K562 (cell line): ENCODE data around the gene B3GAT3. TPM values are rescaled to one million over a fixed set of nuclear protein-coding genes. Genes with fewer than 3 reads are reported as not detected.

Experiments
- ATF1 ChIP-seq, 2 experiments: fragments of 450-650 bp in 1 of 2; IDR thresholded peaks; 2 replicates each; pipeline ENCODE4 v1.6.1; 2016; ENCODE audit warnings: missing compliant biosample characterization in 1 of 2, missing genetic modification characterization in 1 of 2
- ATF7 ChIP-seq: fragments of 450-650 bp; IDR thresholded peaks from 2 replicates; pipeline ENCODE4 v1.7.1; 2014; ENCODE audit warnings: mild to moderate bottlenecking, moderate library complexity
- CXXC5 ChIP-seq: fragments of 250-450 bp; sonication (Bioruptor Pico); IDR thresholded peaks from 2 replicates; pipeline ENCODE4 v1.8.0; 2022; ENCODE audit warnings: inconsistent platforms, mild to moderate bottlenecking, moderate library complexity
- ESRRB ChIP-seq: fragments of 250-450 bp; sonication (Bioruptor Pico); IDR thresholded peaks from 2 replicates; pipeline ENCODE4 v1.5.0; 2020; ENCODE audit warnings: mild to moderate bottlenecking, moderate library complexity, borderline replicate concordance
- ETV6 ChIP-seq, 3 experiments: fragments of 150-350 bp in 1 of 3; sonication (generic) in 1 of 3; formaldehyde crosslinking in 1 of 3; IDR thresholded peaks; 2 replicates each; pipeline versions ENCODE4 v1.6.1 to v1.8.0; 2014 to 2022; ENCODE audit warnings: borderline replicate concordance in 2 of 3, low read depth in 2 of 3, antibody characterized with exemption in 1 of 3, low read length in 1 of 3, mild to moderate bottlenecking in 1 of 3, missing genetic modification reagents in 1 of 3
- FOXA1 ChIP-seq: fragments of 450-650 bp; IDR thresholded peaks from 2 replicates; pipeline ENCODE4 v1.6.1; 2016; ENCODE audit warnings: mild to moderate bottlenecking, borderline replicate concordance
- GTF2A2 ChIP-seq: IDR thresholded peaks from 2 replicates; pipeline ENCODE4 v1.6.1; 2016; ENCODE audit warnings: mild to moderate bottlenecking, missing genetic modification characterization, missing compliant biosample characterization
- KAT7 ChIP-seq: sonication (generic); formaldehyde crosslinking; IDR thresholded peaks from 2 replicates; pipeline ENCODE4 v1.8.0; 2022; ENCODE audit warnings: missing genetic modification reagents, mild to moderate bottlenecking, borderline replicate concordance
- LEF1 ChIP-seq: fragments of 450-650 bp; IDR thresholded peaks from 2 replicates; pipeline ENCODE4 v1.6.1; 2016; ENCODE audit warnings: mild to moderate bottlenecking
- NFE2 ChIP-seq: IDR thresholded peaks from 2 replicates; pipeline ENCODE4 v1.6.1; 2014; ENCODE audit warnings: antibody characterized with exemption, low read depth
- POLR2H ChIP-seq: IDR thresholded peaks from 2 replicates; pipeline ENCODE4 v1.6.1; 2016; ENCODE audit warnings: missing genetic modification characterization, low read depth, mild to moderate bottlenecking, control low read depth, missing compliant biosample characterization, moderate library complexity
- ZFP30 ChIP-seq: fragments of 250-450 bp; sonication (Bioruptor Pico); IDR thresholded peaks from 2 replicates; pipeline ENCODE4 v1.8.0; 2022; ENCODE audit warnings: moderate library complexity, mild to moderate bottlenecking, inconsistent platforms, borderline replicate concordance
- ZZZ3 ChIP-seq: fragments of 450-650 bp; IDR thresholded peaks from 2 replicates; pipeline ENCODE4 v1.6.1; 2016; ENCODE audit warnings: antibody characterized with exemption, mild to moderate bottlenecking, moderate library complexity
- polyA plus RNA-seq, 8 experiments: library from polyadenylated mRNA; depleted of rRNA in 4 of 8; stranded (reverse) in 5 of 8; unstranded in 3 of 8; fragments of >200 nt; fragmentation: Nextera tagmentation in 2 of 8; fragmentation: Illumina TruSeq in 1 of 8; extraction: Ambion mirVana in 2 of 8; extraction: Trizol in 1 of 8; gene quantifications; 2 replicates each; pipeline versions ENCODE4 v1.2.1 to v1.2.3, GENCODE V29; 2011 to 2014; ENCODE audit warnings: inconsistent platforms in 1 of 8, missing spikeins in 1 of 8
- total RNA-seq, 7 experiments: library from RNA; depleted of rRNA in 6 of 7; stranded (reverse); fragments of >200 nt in 6 of 7; fragmentation: Illumina TruSeq in 2 of 7; extraction: Trizol in 2 of 7; gene quantifications; 2 replicates each; pipeline versions ENCODE4 v1.2.1 to v1.2.3, GENCODE V29; 2011 to 2021; ENCODE audit warnings: low replicate concordance in 1 of 7
- TF ChIP-seq, protein P1 (sequence below), 2 experiments: fragments of 150-350 bp in 1 of 2; IDR thresholded peaks; 2 replicates each; pipeline ENCODE4 v1.6.1; 2012 to 2016; ENCODE audit warnings: low read depth in 2 of 2, low read length in 2 of 2, mild to moderate bottlenecking in 1 of 2, moderate library complexity in 1 of 2
- TF ChIP-seq, protein P2 (sequence below): sonication (generic); formaldehyde crosslinking; IDR thresholded peaks from 2 replicates; pipeline ENCODE4 v1.8.0; 2023; ENCODE audit warnings: mild to moderate bottlenecking, missing genetic modification reagents

The B3GAT3 gene
- total and polyA plus RNA-seq, 9 of the 15 experiments (the other 6 are each of a cell fraction or from before 2014, with no cell fraction given) = 0.30 to 64.0 (median 21.4) TPM

DNA sequence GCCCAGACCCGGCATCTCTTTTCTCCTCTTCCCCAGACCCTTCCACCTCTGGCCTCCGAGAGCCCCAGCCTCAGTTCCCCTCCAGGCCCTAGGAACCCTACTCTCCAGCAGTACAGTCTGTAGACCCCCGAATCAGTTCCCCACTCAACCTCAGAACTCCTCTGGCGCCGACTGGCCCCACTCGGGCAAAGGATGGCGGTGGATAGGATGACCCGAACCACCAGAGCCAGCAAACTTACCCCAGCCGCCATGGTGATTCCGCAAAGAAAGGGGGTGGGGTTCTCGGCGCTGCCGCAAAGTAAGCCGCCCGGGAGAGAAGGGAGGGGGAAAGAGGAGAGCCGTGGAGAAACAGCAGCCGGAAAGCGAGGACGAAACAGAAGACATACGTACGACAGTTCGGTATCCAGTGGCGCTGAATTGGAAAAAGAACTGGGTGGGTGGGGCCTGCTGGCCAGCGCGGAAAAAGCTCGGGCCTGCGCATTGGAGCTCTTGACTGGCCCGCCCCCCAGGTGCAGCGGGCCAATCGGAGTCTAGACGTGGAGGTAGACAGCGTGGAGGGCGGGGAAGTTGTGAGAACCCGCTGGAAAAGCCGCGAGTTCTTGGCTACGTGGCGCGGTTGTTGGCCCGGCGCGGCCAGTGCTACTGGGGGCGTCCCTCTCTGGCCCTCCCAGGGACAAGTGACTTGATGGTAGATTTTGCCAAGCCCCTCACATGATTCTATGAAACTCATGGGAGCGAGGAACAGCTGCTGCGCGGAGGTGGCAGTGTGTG, 48.0 kb downstream of the B3GAT3 start, which contains the start of gene EEF1G (continued):
- TF ChIP-seq KAT7 (CRISPR knock-in tag) (peak; percentile 53; the same call in 1 of the 2 replicates), GTF2A2 (tag) (peak; percentile 54; the same call in 1 of the 2 replicates), ZFP30 (CRISPR knock-in tag) (no peak), ATF1 (CRISPR knock-in tag; IDR thresholded peaks at IDR 0.05) (no peak), ATF1 (tag; IDR thresholded peaks at IDR 0.05) (peak; percentile 80), POLR2H (tag) (peak; percentile 88), CXXC5 (peak; percentile 10; the same call in 1 of the 2 replicates), LEF1 (peak; percentile 21; the same call in 1 of the 2 replicates), ESRRB (CRISPR knock-in tag) (0 out of 2 replicates have a peak, but pooled peaks have one; percentile 34), FOXA1 (no peak), NFE2 (peak; percentile 45; the same call in 1 of the 2 replicates), ETV6 (IDR thresholded peaks at IDR 0.05; ENCODE audit: borderline replicate concordance in 1 of 2, low read depth in 2 of 2, low read length in 1 of 2) (no peak), ETV6 (CRISPR knock-in tag; IDR thresholded peaks at IDR 0.05; ENCODE audit: borderline replicate concordance) (peak; percentile 16; the same call in 1 of the 2 replicates), ZZZ3 (peak; percentile 97), ATF7 (peak; percentile 76; the same call in 1 of the 2 replicates)
- TF ChIP-seq, protein P1, sequence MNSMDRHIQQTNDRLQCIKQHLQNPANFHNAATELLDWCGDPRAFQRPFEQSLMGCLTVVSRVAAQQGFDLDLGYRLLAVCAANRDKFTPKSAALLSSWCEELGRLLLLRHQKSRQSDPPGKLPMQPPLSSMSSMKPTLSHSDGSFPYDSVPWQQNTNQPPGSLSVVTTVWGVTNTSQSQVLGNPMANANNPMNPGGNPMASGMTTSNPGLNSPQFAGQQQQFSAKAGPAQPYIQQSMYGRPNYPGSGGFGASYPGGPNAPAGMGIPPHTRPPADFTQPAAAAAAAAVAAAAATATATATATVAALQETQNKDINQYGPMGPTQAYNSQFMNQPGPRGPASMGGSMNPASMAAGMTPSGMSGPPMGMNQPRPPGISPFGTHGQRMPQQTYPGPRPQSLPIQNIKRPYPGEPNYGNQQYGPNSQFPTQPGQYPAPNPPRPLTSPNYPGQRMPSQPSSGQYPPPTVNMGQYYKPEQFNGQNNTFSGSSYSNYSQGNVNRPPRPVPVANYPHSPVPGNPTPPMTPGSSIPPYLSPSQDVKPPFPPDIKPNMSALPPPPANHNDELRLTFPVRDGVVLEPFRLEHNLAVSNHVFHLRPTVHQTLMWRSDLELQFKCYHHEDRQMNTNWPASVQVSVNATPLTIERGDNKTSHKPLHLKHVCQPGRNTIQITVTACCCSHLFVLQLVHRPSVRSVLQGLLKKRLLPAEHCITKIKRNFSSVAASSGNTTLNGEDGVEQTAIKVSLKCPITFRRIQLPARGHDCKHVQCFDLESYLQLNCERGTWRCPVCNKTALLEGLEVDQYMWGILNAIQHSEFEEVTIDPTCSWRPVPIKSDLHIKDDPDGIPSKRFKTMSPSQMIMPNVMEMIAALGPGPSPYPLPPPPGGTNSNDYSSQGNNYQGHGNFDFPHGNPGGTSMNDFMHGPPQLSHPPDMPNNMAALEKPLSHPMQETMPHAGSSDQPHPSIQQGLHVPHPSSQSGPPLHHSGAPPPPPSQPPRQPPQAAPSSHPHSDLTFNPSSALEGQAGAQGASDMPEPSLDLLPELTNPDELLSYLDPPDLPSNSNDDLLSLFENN (IDR thresholded peaks at IDR 0.05; ENCODE audit: low read depth in 2 of 2, low read length in 2 of 2) = no peak
- TF ChIP-seq, protein P2, sequence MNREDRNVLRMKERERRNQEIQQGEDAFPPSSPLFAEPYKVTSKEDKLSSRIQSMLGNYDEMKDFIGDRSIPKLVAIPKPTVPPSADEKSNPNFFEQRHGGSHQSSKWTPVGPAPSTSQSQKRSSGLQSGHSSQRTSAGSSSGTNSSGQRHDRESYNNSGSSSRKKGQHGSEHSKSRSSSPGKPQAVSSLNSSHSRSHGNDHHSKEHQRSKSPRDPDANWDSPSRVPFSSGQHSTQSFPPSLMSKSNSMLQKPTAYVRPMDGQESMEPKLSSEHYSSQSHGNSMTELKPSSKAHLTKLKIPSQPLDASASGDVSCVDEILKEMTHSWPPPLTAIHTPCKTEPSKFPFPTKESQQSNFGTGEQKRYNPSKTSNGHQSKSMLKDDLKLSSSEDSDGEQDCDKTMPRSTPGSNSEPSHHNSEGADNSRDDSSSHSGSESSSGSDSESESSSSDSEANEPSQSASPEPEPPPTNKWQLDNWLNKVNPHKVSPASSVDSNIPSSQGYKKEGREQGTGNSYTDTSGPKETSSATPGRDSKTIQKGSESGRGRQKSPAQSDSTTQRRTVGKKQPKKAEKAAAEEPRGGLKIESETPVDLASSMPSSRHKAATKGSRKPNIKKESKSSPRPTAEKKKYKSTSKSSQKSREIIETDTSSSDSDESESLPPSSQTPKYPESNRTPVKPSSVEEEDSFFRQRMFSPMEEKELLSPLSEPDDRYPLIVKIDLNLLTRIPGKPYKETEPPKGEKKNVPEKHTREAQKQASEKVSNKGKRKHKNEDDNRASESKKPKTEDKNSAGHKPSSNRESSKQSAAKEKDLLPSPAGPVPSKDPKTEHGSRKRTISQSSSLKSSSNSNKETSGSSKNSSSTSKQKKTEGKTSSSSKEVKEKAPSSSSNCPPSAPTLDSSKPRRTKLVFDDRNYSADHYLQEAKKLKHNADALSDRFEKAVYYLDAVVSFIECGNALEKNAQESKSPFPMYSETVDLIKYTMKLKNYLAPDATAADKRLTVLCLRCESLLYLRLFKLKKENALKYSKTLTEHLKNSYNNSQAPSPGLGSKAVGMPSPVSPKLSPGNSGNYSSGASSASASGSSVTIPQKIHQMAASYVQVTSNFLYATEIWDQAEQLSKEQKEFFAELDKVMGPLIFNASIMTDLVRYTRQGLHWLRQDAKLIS (CRISPR knock-in tag) = peak; percentile 80; the same call in 1 of the 2 replicates
